BE2C (cell line): ENCODE measurements around the gene AAR2.

Experiments
- DNase-seq: peaks from one replicate; pipeline ENCODE4 v3.0.0-alpha.2; 2020
- H3K27me3 ChIP-seq: fragments of 250-450 bp; sonication (Bioruptor Pico); 2 replicates; pipeline ENCODE4 v1.5.1; 2020; ENCODE audit warnings: mild to moderate bottlenecking
- H3K36me3 ChIP-seq: fragments of 250-450 bp; sonication (Bioruptor Pico); 2 replicates; pipeline ENCODE4 v1.5.1; 2020; ENCODE audit warnings: mild to moderate bottlenecking
- H3K4me1 ChIP-seq: fragments of 250-450 bp; sonication (Bioruptor Pico); 2 replicates; pipeline ENCODE4 v1.5.1; 2020
- H3K4me3 ChIP-seq: 2 replicates; pipeline ENCODE4 v1.5.1; 2011; ENCODE audit warnings: low read depth, low read length
- H3K9me3 ChIP-seq: fragments of 250-450 bp; sonication (Bioruptor Pico); 2 replicates; pipeline ENCODE4 v1.5.1; 2020
- TF ChIP-seq, protein P1 (sequence below): IDR thresholded peaks from 2 replicates; pipeline ENCODE4 v1.5.1; 2012; ENCODE audit warnings: mild to moderate bottlenecking, low read depth, low read length

Gene AAR2

DNA sequence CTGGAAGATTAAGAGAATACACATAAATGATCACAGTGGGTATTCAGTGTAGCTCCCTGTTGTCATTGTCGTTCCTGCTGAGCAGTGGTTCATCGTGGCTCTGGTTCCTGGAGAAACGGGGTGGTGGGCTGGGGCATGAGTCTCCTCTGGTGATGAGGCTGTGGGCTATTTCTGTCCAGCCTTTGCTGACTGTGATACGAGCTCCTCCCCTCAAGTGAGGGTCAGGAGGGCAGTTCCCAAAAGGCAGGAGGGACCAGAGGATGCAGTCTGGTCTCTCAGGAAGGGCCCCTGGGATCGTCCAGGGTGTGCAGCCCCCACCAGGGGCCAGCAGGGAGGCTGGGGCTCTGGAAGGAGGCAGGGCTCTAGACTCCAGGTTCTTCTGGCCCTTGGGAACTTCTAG, 38.7 kb downstream of the AAR2 start:
- H3K36me3 ChIP-seq: no peaks in the 10 kb centered on the region
- DNase-seq: no peak
- H3K9me3 ChIP-seq: no peaks in the 10 kb centered on the region
- TF ChIP-seq, protein P1, sequence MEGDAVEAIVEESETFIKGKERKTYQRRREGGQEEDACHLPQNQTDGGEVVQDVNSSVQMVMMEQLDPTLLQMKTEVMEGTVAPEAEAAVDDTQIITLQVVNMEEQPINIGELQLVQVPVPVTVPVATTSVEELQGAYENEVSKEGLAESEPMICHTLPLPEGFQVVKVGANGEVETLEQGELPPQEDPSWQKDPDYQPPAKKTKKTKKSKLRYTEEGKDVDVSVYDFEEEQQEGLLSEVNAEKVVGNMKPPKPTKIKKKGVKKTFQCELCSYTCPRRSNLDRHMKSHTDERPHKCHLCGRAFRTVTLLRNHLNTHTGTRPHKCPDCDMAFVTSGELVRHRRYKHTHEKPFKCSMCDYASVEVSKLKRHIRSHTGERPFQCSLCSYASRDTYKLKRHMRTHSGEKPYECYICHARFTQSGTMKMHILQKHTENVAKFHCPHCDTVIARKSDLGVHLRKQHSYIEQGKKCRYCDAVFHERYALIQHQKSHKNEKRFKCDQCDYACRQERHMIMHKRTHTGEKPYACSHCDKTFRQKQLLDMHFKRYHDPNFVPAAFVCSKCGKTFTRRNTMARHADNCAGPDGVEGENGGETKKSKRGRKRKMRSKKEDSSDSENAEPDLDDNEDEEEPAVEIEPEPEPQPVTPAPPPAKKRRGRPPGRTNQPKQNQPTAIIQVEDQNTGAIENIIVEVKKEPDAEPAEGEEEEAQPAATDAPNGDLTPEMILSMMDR: no peak
- H3K27me3 ChIP-seq: no peaks in the 10 kb centered on the region
- peaks cover 10% of the 10 kb centered on the region for H3K4me1 ChIP-seq
- no peak overlapping the region for H3K4me3 ChIP-seq

DNA sequence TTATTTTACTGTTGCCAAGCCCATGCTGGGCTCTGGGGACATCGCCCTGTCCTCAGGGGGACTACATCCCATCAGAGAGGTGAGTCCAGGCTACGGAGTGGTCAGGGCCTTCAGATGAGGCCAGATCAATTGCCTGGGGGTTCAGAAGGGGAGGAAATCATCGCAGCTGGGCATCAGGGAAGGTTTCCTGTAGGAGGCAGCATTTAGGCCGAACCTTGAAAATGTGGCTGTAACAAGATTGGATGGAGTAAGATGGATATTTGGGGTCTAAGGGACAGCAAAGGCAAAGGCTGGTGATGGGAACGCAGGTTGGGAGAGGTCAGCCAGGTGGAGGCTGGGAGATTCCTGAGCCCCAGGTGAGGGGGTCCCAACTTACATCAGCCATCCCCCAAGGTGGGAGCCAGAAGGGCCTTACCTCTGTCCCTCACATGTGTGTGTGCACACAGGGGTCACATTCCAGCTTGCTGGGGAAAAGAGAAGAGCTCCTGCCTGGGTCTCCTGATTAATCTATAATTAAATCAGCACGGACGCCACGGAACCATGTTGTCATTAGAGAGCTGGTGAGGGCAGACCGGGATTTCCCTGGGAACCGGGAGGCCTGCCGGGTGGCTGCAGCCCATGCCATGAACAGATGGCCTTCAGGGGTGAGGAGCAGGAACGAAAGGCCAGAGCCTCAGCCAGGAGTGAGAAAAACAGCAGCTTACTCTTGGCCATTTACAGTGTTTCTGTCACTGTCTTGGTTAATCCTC, 39.3 kb downstream of the AAR2 start:
- Histone ChIP-seq H3K4me1 (peaks cover 10% of the 10 kb centered on the region), H3K4me3 (no peak overlapping the region), H3K9me3 (no peaks in the 10 kb centered on the region), H3K36me3 (no peaks in the 10 kb centered on the region), H3K27me3 (no peaks in the 10 kb centered on the region)
- TF ChIP-seq, protein P1: peak; percentile 29
- DNase-seq: peak; percentile 67

DNA sequence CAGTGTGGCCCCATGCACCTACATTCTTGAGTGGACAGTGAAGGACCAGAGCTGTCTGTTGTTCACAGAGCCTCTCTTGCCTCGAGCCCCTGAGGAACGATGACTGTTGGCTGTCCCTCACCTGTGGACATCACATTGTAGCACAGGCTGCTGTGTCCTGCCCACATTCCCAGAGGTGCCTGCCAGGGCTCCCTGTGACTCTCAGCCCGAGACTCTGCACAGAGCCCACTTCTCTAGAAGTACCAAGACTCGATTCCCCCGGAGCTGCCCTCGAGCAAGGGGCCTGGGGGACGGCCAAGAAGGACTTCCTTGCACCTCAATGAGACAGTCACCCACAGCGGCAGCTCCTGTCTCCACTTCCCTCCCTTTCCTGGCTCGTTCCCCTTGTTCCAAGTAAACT, 41.3 kb downstream of the AAR2 start:
- Histone ChIP-seq H3K4me3 (no peak overlapping the region), H3K27me3 (no peaks in the 10 kb centered on the region)

DNA sequence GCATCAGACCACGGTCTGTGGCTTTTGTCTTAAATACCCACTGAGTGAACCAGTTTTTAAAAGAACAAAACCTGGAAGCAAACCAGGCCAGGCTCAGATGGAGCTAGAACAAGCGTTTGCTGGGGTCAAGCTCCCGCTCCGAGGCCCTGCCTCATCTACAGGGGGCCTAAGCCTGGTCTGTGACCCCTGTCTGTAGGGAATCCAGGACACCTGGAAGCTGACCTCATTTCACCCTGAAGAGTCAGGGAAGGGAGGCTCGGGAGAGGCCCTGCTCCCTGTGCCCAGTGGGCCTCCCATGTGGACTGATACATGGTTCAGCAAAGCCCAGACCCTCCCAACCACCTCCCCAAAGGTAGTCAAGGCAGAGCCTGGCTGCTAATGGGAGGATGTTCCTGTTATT, 43.1 kb downstream of the AAR2 start:
- H3K4me1 ChIP-seq: peaks cover 10% of the 10 kb centered on the region
- no peak overlapping the region for H3K4me3 ChIP-seq
- TF ChIP-seq, protein P1: no peak
- no peak for DNase-seq
- H3K9me3 ChIP-seq: no peaks in the 10 kb centered on the region
- no peaks in the 10 kb centered on the region for H3K27me3 ChIP-seq
- no peaks in the 10 kb centered on the region for H3K36me3 ChIP-seq

More for the DNA sequence above, 41.3 kb downstream of the AAR2 start:
- H3K4me1 ChIP-seq: peaks cover 10% of the 10 kb centered on the region
- no peaks in the 10 kb centered on the region for H3K9me3 ChIP-seq
- DNase-seq: no peak
- no peaks in the 10 kb centered on the region for H3K36me3 ChIP-seq
- TF ChIP-seq, protein P1: no peak

DNA sequence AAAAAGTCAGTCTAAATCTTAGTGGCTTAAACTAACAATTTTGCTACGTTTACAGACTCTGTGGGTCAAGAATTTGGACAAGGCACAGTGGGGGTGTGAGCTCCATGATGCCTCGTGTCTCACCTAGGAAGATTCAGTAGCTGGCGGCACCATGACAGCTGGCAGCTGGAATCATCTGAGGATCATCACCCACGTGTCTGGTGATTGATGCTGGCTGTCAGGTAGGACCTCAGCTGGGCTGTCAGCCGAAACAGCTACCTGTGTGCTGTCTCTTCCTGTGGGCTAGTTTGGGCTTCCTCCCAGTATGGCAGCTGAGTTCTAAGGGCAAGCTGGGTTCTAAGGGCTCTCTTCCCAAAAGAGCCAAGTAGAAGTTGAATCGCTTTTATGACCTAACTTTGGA, 43.5 kb downstream of the AAR2 start:
- Histone ChIP-seq H3K9me3 (no peaks in the 10 kb centered on the region), H3K36me3 (no peaks in the 10 kb centered on the region), H3K27me3 (no peaks in the 10 kb centered on the region), H3K4me3 (no peak overlapping the region), H3K4me1 (peaks cover 7% of the 10 kb centered on the region; the same call in 1 of the 2 replicates)
- TF ChIP-seq, protein P1: no peak
- DNase-seq: no peak

DNA sequence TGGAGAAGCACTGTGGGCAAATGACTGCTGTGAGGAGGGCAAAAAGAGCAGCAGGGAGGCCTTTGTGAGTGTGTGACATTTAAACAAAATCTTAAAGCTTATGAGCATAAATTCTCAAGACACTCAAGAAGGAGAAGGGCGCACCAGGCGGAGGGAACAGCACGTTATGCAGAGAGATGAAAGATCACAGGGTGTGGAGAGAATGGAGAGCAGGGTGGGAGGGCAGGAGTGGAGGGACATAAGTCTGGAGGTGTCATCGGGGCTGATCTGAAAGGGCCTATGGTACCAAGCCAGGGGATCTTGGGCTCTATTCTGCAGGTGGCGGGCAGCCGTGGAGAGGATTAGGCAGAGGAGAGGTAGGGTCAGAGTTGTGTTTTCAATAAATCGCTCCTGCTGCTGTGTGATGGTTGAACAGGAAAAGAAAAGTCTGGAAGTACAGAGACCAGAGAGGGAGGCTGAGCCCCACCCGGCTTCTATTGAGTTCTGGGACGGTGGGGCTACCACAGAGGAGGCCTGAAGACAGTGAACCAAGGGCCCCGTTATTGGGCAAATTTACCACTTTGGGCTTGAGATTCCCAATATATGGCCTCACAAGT, 45.6 kb downstream of the AAR2 start:
- Histone ChIP-seq H3K4me1 (no peaks in the 10 kb centered on the region), H3K9me3 (no peaks in the 10 kb centered on the region), H3K36me3 (no peaks in the 10 kb centered on the region), H3K27me3 (no peaks in the 10 kb centered on the region), H3K4me3 (no peak overlapping the region)
- DNase-seq: no peak
- TF ChIP-seq, protein P1: no peak
